ENCODE data around the gene BCL7C.
A peak's percentile ranks its signal among the peaks of the same experiment; 100 is the strongest.
"Not testable (repeated sequence)": the region's sequence is repeated elsewhere in the genome, so short reads cannot be mapped to it uniquely, and the experiment has no call there.

Gene BCL7C

GRCh38 chr16:30893744-30894539 is at the start of gene BCL7C:
TSS of gene BCL7C (minus strand) at chr16:30894077. CDS start at chr16:30893944, 133 bp downstream.
- DNase-seq, result peak; percentile 93

- no peak for DNase-seq
These were observed 48.5 kb upstream of the BCL7C start for GRCh38 chr16:30942426-30942806.

- DNase-seq, result peak; percentile 84
These were observed 47.9 kb upstream of the BCL7C start for GRCh38 chr16:30941600-30942425.

GRCh38 chr16:30939571-30939970 is 45.7 kb upstream of the BCL7C start:
- not testable (repeated sequence) for DNase-seq

- no peak for DNase-seq
These were observed 43.8 kb upstream of the BCL7C start for GRCh38 chr16:30937692-30938091.

- peak; percentile 51 for DNase-seq
These were observed 41.1 kb upstream of the BCL7C start for GRCh38 chr16:30934827-30935557.

GRCh38 chr16:30931068-30931650 is 37.3 kb upstream of the BCL7C start:
- no peak for DNase-seq

- DNase-seq, result no peak
These were observed 36.3 kb upstream of the BCL7C start for GRCh38 chr16:30930160-30930571.

- DNase-seq, result peak; percentile 38
These were observed 35.3 kb upstream of the BCL7C start for GRCh38 chr16:30929167-30929566.

- no peak for DNase-seq
These were observed 34.5 kb upstream of the BCL7C start for GRCh38 chr16:30928390-30928789.

- DNase-seq, result peak; percentile 71
These were observed 34.0 kb upstream of the BCL7C start for GRCh38 chr16:30927789-30928378.

GRCh38 chr16:30926937-30927788 is 33.3 kb upstream of the BCL7C start:
- DNase-seq, result no peak

GRCh38 chr16:30925995-30926811 is 32.3 kb upstream of the BCL7C start:
- no peak for DNase-seq

GRCh38 chr16:30925632-30925987 is 31.7 kb upstream of the BCL7C start:
- no peak for DNase-seq

- no peak for DNase-seq
These were observed 31.2 kb upstream of the BCL7C start for GRCh38 chr16:30924913-30925631.

GRCh38 chr16:30924076-30924912 is 30.4 kb upstream of the BCL7C start:
- DNase-seq, result no peak

GRCh38 chr16:30923554-30924075 is 29.7 kb upstream of the BCL7C start, which contains the start of gene FBXL19:
TSS of gene FBXL19 (plus strand) at chr16:30923572. CDS start at chr16:30925755, 2,183 bp downstream.
- DNase-seq, result no peak

GRCh38 chr16:30922960-30923535 is 29.2 kb upstream of the BCL7C start:
- DNase-seq, result peak; percentile 99

Measured in activated CD4-positive, alpha-beta T cell treated with anti-CD3 and anti-CD28 coated beads, Interleukin-2, Interleukin-6, amounts not matched to agents 100 ng/mL and 50 ng/mL, durations not matched to agents 16 hours and 8 hours (primary cell).